GM19238 (cell line): Measurements from ENCODE around the gene MCTP2.

ENCODE experiments used
- DNase-seq: peaks from one replicate; pipeline ENCODE4 v3.0.0; 2011; ENCODE audit warnings: low spot score; ENCODE audit not compliant: insufficient read length

The MCTP2 gene

GRCh38 chr15:94352636-94353487, 121.5 kb downstream of the MCTP2 start:
- no peak for DNase-seq

GRCh38 chr15:94353488-94353820, 122.1 kb downstream of the MCTP2 start:
- no peak for DNase-seq

- DNase-seq = no peak
These were observed 123.3 kb downstream of the MCTP2 start for GRCh38 chr15:94354655-94355054.

GRCh38 chr15:94359716-94360115, 128.4 kb downstream of the MCTP2 start:
- no peak for DNase-seq

GRCh38 chr15:94360251-94360685, 128.9 kb downstream of the MCTP2 start:
- DNase-seq = no peak

DNA sequence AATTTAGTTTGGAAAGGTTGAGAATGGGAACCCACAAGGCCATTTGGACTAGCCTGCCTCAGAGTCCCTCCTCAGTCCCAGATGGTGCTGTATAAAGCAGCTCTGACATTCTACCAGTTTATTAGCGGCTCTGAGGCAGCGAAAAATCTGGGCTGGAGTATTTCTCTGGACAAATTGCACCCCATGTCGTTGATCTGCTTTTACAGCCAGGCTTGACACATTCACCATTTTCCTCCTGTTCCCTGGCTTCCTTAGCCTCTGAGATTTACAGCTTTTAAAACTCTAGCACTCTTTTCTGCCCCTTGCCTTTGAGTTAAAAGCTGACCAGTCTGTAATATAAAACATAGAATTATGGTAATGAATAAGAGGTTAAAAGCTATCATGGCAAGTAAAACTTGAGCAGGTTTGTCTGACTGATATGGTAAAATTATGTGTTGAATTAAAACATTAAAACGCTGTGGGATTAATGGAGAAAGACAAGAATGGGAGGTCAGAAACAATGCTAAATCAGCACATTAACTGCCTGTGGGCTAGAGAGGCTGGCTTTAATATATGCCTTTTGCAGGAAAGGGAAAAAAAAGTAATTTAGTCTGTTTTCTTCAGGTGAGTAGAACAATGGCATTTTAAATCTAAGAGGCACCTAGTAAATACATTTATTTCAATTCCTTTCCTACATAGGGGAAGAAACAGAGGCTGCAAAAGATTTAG, 131.2 kb downstream of the MCTP2 start:
- no peak for DNase-seq

DNA sequence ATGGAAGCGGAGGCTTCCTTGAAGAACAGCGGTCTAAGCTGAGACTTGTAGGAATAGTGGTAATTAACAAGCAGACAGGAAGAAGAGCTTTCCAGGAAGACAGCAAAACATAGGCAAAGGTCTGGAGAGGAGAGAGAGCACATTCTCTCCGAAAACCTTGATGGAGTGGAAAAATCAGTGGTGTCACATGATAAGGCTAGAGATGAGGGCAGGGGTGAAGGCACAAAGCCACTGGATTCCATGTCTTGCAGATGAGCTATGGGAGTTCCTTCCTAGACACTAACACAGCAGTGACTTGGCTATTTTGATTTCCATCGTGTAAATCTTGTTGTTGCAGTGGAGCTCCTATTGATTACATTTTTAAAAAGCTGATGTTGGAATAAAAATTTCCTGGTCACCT, 132.0 kb downstream of the MCTP2 start:
- DNase-seq = no peak

- DNase-seq = no peak
These were observed 135.4 kb downstream of the MCTP2 start for GRCh38 chr15:94366781-94367180.

GRCh38 chr15:94367726-94368535, 136.6 kb downstream of the MCTP2 start:
- DNase-seq = no peak

GRCh38 chr15:94370206-94370935, 139.0 kb downstream of the MCTP2 start:
- no peak for DNase-seq

GRCh38 chr15:94370936-94371285, 139.6 kb downstream of the MCTP2 start:
- DNase-seq = no peak

DNA sequence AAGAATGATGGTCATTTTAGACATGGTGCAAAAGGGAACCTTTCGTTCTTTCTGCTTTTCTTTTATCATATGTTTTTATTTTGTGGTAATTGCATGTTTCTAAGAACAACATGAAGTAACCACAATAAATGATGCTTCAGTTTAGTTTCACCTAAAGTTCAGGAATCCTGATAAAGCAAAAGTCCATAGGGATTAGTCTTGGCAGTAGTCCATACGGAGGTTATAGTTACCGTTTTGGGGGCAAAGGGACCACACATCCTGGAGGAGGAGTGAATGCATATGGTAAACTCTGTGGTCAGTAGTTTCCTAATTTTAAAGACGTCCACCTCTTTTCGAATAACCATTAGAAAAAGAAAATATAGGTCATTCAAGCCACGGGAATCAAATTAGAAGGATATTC, 141.5 kb downstream of the MCTP2 start:
- DNase-seq = no peak

DNA sequence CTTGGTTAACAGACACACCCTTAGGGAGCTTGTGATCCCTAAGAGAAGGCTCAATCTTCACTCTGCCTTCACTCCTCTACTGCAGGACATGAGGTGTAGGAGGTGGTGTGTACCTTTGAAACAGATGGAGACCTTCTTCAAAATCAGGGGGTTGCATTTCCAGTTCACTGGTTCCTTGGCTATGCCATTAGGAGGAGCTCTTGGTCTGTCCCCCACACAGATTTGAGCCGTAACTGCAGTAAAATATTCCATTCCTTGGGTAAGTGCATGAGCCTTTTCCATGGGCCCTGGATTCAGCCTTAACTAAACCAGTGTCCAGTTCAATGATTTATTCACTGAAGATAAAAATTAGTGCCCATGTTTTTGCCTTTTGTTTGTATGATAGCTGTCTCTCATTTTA, 144.6 kb downstream of the MCTP2 start:
- DNase-seq = no peak

GRCh38 chr15:94379986-94380385, 148.6 kb downstream of the MCTP2 start:
- no peak for DNase-seq

- DNase-seq = no peak
These were observed 149.4 kb downstream of the MCTP2 start for GRCh38 chr15:94380798-94381197.

DNA sequence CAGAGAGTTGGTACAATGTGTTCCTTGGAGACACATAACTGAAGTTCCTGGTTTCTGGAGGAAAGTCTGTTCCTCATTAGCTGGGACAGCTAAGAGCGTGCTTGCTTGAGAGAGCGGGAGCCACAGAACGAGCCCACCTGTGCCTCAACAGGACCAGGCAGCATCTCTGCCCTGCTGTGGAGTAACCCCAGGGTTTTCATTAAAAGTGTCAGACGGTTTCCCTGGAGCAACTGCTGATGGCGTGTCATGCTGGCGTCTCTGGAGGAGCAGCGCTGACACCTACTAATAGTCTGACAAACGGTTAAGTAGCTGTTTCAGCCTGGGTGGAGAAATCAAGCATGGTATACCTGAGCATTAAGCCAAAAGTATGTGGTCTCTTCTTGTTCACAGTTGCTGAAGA, 150.0 kb downstream of the MCTP2 start:
- DNase-seq = no peak

GRCh38 chr15:94383041-94383440, 151.7 kb downstream of the MCTP2 start:
- no peak for DNase-seq

GRCh38 chr15:94383706-94384105, 152.3 kb downstream of the MCTP2 start:
- DNase-seq = no peak

GRCh38 chr15:94385441-94385840, 154.1 kb downstream of the MCTP2 start:
- DNase-seq = no peak

DNA sequence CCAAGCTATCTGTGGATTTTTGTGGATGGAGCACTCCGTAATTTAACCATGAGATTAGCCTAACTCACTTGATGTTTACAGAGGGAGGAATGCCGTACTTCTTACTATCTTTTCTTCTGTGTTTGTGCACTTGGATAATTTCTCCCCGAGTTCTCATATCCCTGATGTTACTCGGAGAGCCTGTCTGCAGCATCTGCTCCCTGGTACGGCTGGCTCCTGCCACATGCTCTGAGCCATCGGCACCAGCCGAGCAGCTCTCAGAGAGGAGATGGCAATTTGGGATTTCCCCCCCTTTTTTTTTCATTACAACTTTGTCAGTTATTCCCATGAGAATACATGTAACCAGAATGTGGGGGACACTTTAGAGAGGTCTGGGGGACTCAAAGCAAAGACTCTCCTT, 155.0 kb downstream of the MCTP2 start:
- DNase-seq = no peak

DNA sequence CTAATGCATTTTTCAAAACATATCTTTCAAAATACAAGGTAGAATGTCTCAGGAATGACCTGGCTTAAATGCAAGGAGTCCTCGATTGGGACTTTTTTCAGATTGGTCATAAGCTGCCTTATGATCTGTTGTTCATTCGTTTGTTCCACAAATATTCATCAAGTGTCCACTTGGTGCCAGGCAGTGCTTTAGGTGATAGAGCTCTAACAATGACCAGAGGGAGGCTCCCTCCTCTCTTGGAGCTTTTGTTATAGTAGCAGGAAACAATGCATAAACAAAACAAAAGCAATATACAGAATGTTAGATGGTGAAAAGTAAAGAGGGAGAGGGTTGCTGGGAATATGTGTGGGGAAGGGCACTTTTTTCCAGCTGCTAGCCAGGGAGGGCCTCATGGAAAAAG, 156.1 kb downstream of the MCTP2 start:
- DNase-seq = no peak
